Ovary (tissue), 3 donors: ENCODE results near the gene XYLT1.

Source experiments
- CTCF ChIP-seq, 3 donors: fragments of 450-650 bp in 2 of 3; fragments of 200-600 bp in 1 of 3; IDR thresholded peaks; one replicate each; pipeline versions ENCODE4 v1.5.1 to v1.8.0; 2016 to 2022; ENCODE audit warnings: antibody characterized with exemption in 3 of 3, mild to moderate bottlenecking in 1 of 3
- EP300 ChIP-seq: sonication (generic); formaldehyde crosslinking; IDR thresholded peaks from one replicate; pipeline ENCODE4 v1.6.1; 2017; ENCODE audit warnings: antibody characterized with exemption
- donor health status: DM: no; HTN: no; CAD: no.

DNA sequence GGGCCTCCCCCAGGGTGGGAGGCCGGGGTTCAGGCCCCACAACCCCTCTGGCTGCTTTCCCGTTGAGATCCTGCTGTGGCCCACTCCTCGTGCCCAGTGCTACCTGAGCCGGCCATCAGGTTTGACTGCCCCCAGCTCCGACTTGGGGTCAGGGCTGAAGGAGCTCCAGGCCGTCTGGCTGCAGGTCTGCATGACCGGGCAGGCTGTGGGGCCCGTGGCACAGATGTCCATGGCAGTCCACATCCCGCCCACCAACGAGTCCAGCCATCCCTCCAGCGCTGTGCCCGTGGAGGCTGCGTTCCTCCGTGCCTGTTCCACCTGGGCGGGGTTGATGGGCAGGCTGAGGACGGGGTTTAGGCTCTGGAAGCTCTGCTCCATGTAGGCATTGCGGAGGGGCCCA, 362.2 kb downstream of the XYLT1 start:
- TF ChIP-seq CTCF (IDR thresholded peaks at IDR 0.05) (no peak), EP300 (no peak)
